ENCODE results near the gene PRC1. TPM values are rescaled to one million over a fixed set of nuclear protein-coding genes. Genes with fewer than 3 reads are reported as not detected.

Gene PRC1
- polyA plus RNA-seq, 1 donor (not counting 4 experiments of a cell fraction or from before 2014, with no cell fraction given) = 105 TPM

GRCh38 chr15:90946941-90947576 lies 47.3 kb downstream of the PRC1 start:
- dilution Hi-C loops (cut with MboI; ENCODE audit: extremely low pct_ligation_motif_present, low sequenced_read_pairs) = no loop called here
- no peaks in the 10 kb centered on the region for H3K9me1 ChIP-seq (ENCODE audit: control insufficient read depth, extremely low read depth, insufficient read depth, low read length)
- H3K4me1 ChIP-seq (ENCODE audit: control insufficient read depth, extremely low read depth, insufficient read depth, low read length) = peaks cover 4% of the 10 kb centered on the region
- H3K4me2 ChIP-seq (ENCODE audit: control insufficient read depth, extremely low read depth, insufficient read depth, low read depth, low read length) = no peak overlapping the region
- no peaks in the 10 kb centered on the region for H4K20me1 ChIP-seq (ENCODE audit: control insufficient read depth, extremely low read depth, insufficient read depth, low read length)
- H3K36me3 ChIP-seq (ENCODE audit: control insufficient read depth in 2 of 2, extremely low read depth in 1 of 2, insufficient read depth in 2 of 2, low read length in 2 of 2) = peaks cover 44 to 56% of the 10 kb centered on the region in 2 experiments
- no peak for DNase-seq (ENCODE audit: low read depth, low spot score)
- no peak overlapping the region for H2AFZ ChIP-seq (ENCODE audit: control insufficient read depth, low read length)
- H3K9me3 ChIP-seq (ENCODE audit: control insufficient read depth, low read depth, low read length) = no peaks in the 10 kb centered on the region
- no peak overlapping the region for H3K4me3 ChIP-seq (ENCODE audit: control insufficient read depth in 2 of 3, extremely low read depth in 1 of 3, insufficient read depth in 2 of 3, low read depth in 1 of 3, low read length in 3 of 3)
- H3K27me3 ChIP-seq (ENCODE audit: control insufficient read depth, extremely low read depth, insufficient read depth, low read length) = no peaks in the 10 kb centered on the region
- no peak overlapping the region for H3K9ac ChIP-seq (ENCODE audit: control insufficient read depth, extremely low read depth, insufficient read depth, low read length)
- no peak for FAIRE-seq
- H3K79me2 ChIP-seq (ENCODE audit: control insufficient read depth, insufficient read depth, low read length) = no peaks in the 10 kb centered on the region
- TF ChIP-seq CTCF (optimal IDR thresholded peaks at IDR 0.05 in 1 of 3, IDR thresholded peaks at IDR 0.05 in 1 of 3, conservative IDR thresholded peaks at IDR 0.05 in 1 of 3; ENCODE audit: extremely low read depth in 1 of 3, insufficient read depth in 2 of 3, low read length in 3 of 3) (no peak), EZH2 (IDR thresholded peaks at IDR 0.05; ENCODE audit: low read length) (no peak)
- H3K27ac ChIP-seq (ENCODE audit: control insufficient read depth, insufficient read depth, low read length) = no peak overlapping the region

GRCh38 chr15:90946538-90946937 lies 47.8 kb downstream of the PRC1 start:
- dilution Hi-C loops (cut with MboI; ENCODE audit: extremely low pct_ligation_motif_present, low sequenced_read_pairs) = no loop called here

More at GRCh38 chr15:90946538-90946937, 47.8 kb downstream of the PRC1 start:
- no peak overlapping the region for H3K9ac ChIP-seq (ENCODE audit: control insufficient read depth, extremely low read depth, insufficient read depth, low read length)
- peaks cover 4% of the 10 kb centered on the region for H3K4me1 ChIP-seq (ENCODE audit: control insufficient read depth, extremely low read depth, insufficient read depth, low read length)
- no peaks in the 10 kb centered on the region for H3K79me2 ChIP-seq (ENCODE audit: control insufficient read depth, insufficient read depth, low read length)
- no peaks in the 10 kb centered on the region for H3K9me1 ChIP-seq (ENCODE audit: control insufficient read depth, extremely low read depth, insufficient read depth, low read length)
- DNase-seq (ENCODE audit: low read depth, low spot score) (no peak), FAIRE-seq (no peak)
- no peaks in the 10 kb centered on the region for H3K27me3 ChIP-seq (ENCODE audit: control insufficient read depth, extremely low read depth, insufficient read depth, low read length)
- H3K27ac ChIP-seq (ENCODE audit: control insufficient read depth, insufficient read depth, low read length) = no peak overlapping the region
- H3K36me3 ChIP-seq (ENCODE audit: control insufficient read depth in 2 of 2, extremely low read depth in 1 of 2, insufficient read depth in 2 of 2, low read length in 2 of 2) = peaks cover 41 to 55% of the 10 kb centered on the region in 2 experiments
- H3K4me3 ChIP-seq (ENCODE audit: control insufficient read depth in 2 of 3, extremely low read depth in 1 of 3, insufficient read depth in 2 of 3, low read depth in 1 of 3, low read length in 3 of 3) = no peak overlapping the region
- no peaks in the 10 kb centered on the region for H3K9me3 ChIP-seq (ENCODE audit: control insufficient read depth, low read depth, low read length)
- no peaks in the 10 kb centered on the region for H4K20me1 ChIP-seq (ENCODE audit: control insufficient read depth, extremely low read depth, insufficient read depth, low read length)
- TF ChIP-seq CTCF (optimal IDR thresholded peaks at IDR 0.05 in 1 of 3, IDR thresholded peaks at IDR 0.05 in 1 of 3, conservative IDR thresholded peaks at IDR 0.05 in 1 of 3; ENCODE audit: extremely low read depth in 1 of 3, insufficient read depth in 2 of 3, low read length in 3 of 3) (no peak), EZH2 (IDR thresholded peaks at IDR 0.05; ENCODE audit: low read length) (no peak)
- H2AFZ ChIP-seq (ENCODE audit: control insufficient read depth, low read length) = no peak overlapping the region
- H3K4me2 ChIP-seq (ENCODE audit: control insufficient read depth, extremely low read depth, insufficient read depth, low read depth, low read length) = no peak overlapping the region
